HepG2 (cell line): ENCODE measurements around the gene CAPZA1. TPM values are rescaled to one million over a fixed set of nuclear protein-coding genes. Genes with fewer than 3 reads are reported as not detected.

Source experiments
- ATAC-seq: fragments of 200-7000 bp; cut with Tn5 transposase; 3 replicates; pipeline ENCODE4 v1.9.1; 2020; ENCODE audit warnings: mild to moderate bottlenecking, moderate library complexity
- BruUV-seq: library from RNA; stranded (reverse); fragments of 400-500 nt; replicated peaks from 2 replicates; lab custom pipeline; 2021; lab: Mats Ljungman, UMichigan
- CTCF ChIA-PET: fragments of 300-600 bp; formaldehyde crosslinking; extraction: SDS; loops from one replicate; lab custom pipeline; 2021; ENCODE audit warnings: low total read pairs, inconsistent platforms, low intra/inter-chr PET ratio; lab: Yijun Ruan, JAX
- POLR2A ChIA-PET: fragments of 350-600 bp; sonication (Branson Sonifier 250); formaldehyde crosslinking; loops from one replicate; lab custom pipeline; 2020; ENCODE audit warnings: antibody characterized with exemption, inconsistent platforms; lab: Yijun Ruan, JAX
- DNase-seq: peaks from one replicate; pipeline ENCODE4 v3.0.0-alpha.2; 2015; ENCODE audit warnings: low spot score
- FAIRE-seq: peaks from 3 replicates; lab custom pipeline; 2011; peaks lifted over from hg19 to GRCh38; lab: Jason Lieb, UNC
- H2AFZ ChIP-seq: one replicate; pipeline ENCODE4 v1.6.1; 2011; ENCODE audit warnings: low read length, inconsistent platforms
- H3K27ac ChIP-seq: fragments of 300-600 bp; 3 replicates; pipeline ENCODE4 v1.8.0; 2011; ENCODE audit warnings: mixed run types, mild to moderate bottlenecking, mixed read lengths, low read length, inconsistent platforms; ENCODE audit not compliant: insufficient read depth; ENCODE audit errors: extremely low read length
- H3K27me3 ChIP-seq, 2 experiments: fragments of 200-600 bp in 1 of 2; 2 replicates in 1 of 2; 3 replicates in 1 of 2; pipeline versions ENCODE4 v1.6.0 to v1.8.0; 2011; ENCODE audit warnings: low read length in 2 of 2, mild to moderate bottlenecking in 2 of 2, moderate library complexity in 2 of 2, inconsistent platforms in 1 of 2; ENCODE audit not compliant: insufficient read depth in 2 of 2, control insufficient read depth in 1 of 2
- H3K36me3 ChIP-seq, 2 experiments: fragments of 200-600 bp in 1 of 2; replicated peaks in 1 of 2; 2 replicates in 1 of 2; 3 replicates in 1 of 2; pipeline versions ENCODE4 v1.5.1 to v1.8.0; 2011; ENCODE audit warnings: low read length in 2 of 2, inconsistent platforms in 1 of 2; ENCODE audit not compliant: insufficient read depth in 2 of 2, control insufficient read depth in 1 of 2
- H3K4me1 ChIP-seq: 2 replicates; pipeline ENCODE4 v1.5.1; 2012; ENCODE audit warnings: low read length, inconsistent platforms; ENCODE audit not compliant: insufficient read depth
- H3K4me2 ChIP-seq: 2 replicates; pipeline ENCODE4 v1.6.0; 2011; ENCODE audit warnings: low read depth, low read length, inconsistent platforms
- H3K4me3 ChIP-seq, 3 experiments: fragments of 200-600 bp in 1 of 3; sonication (generic), shearing (Covaris generic) in 1 of 3; replicated peaks in 1 of 3; 2 replicates each; pipeline ENCODE4 v1.5.1; 2011 to 2016; ENCODE audit warnings: low read length in 3 of 3, inconsistent platforms in 2 of 3, low read depth in 2 of 3, mild to moderate bottlenecking in 2 of 3, control low read depth in 1 of 3, mixed read lengths in 1 of 3; ENCODE audit not compliant: insufficient read depth in 1 of 3
- H3K79me2 ChIP-seq: one replicate; pipeline ENCODE4 v1.6.1; 2011; ENCODE audit warnings: low read length, inconsistent platforms; ENCODE audit not compliant: insufficient read depth
- H3K9ac ChIP-seq: 2 replicates; pipeline ENCODE4 v1.6.0; 2011; ENCODE audit warnings: mild to moderate bottlenecking, low read depth, low read length, inconsistent platforms; ENCODE audit not compliant: insufficient read depth
- H3K9me3 ChIP-seq: 2 replicates; pipeline ENCODE4 v1.5.1; 2012; ENCODE audit warnings: mild to moderate bottlenecking, low read length
- H4K20me1 ChIP-seq: 2 replicates; pipeline ENCODE4 v1.6.0; 2011; ENCODE audit warnings: inconsistent platforms, mild to moderate bottlenecking, low read length, moderate library complexity; ENCODE audit not compliant: insufficient read depth
- CHCHD3 ChIP-seq: sonication (generic); formaldehyde crosslinking; IDR thresholded peaks from 2 replicates; pipeline ENCODE4 v1.8.0; 2022; ENCODE audit warnings: mild to moderate bottlenecking, missing genetic modification reagents, moderate library complexity
- HMGA1 ChIP-seq: sonication (generic); formaldehyde crosslinking; conservative IDR thresholded peaks from 2 replicates; pipeline ENCODE4 v1.4.0; 2020; ENCODE audit warnings: missing genetic modification reagents
- ISL2 ChIP-seq: sonication (generic); formaldehyde crosslinking; IDR thresholded peaks from 2 replicates; pipeline ENCODE4 v1.5.0; 2020; ENCODE audit warnings: missing genetic modification reagents
- NR0B2 ChIP-seq: sonication (generic); formaldehyde crosslinking; IDR thresholded peaks from 2 replicates; pipeline ENCODE4 v1.4.0; 2020; ENCODE audit warnings: mild to moderate bottlenecking, missing genetic modification reagents
- NRL ChIP-seq: sonication (generic); formaldehyde crosslinking; IDR thresholded peaks from 2 replicates; pipeline ENCODE4 v1.5.0; 2020; ENCODE audit warnings: missing genetic modification reagents, mild to moderate bottlenecking, moderate library complexity, borderline replicate concordance
- PRDM10 ChIP-seq: sonication (generic); formaldehyde crosslinking; IDR thresholded peaks from 2 replicates; pipeline ENCODE4 v1.4.0; 2020; ENCODE audit warnings: low read depth, missing genetic modification reagents
- SIN3A ChIP-seq: IDR thresholded peaks from 2 replicates; pipeline ENCODE4 v1.6.1; 2011; ENCODE audit warnings: low read depth, mild to moderate bottlenecking, control low read depth, low read length, borderline replicate concordance
- ZFP1 ChIP-seq: IDR thresholded peaks from 2 replicates; pipeline ENCODE4 v1.6.1; 2016
- ZNF572 ChIP-seq: sonication (generic); formaldehyde crosslinking; IDR thresholded peaks from 2 replicates; pipeline ENCODE4 v1.5.1; 2020; ENCODE audit warnings: mild to moderate bottlenecking, missing genetic modification reagents
- ZNF598 ChIP-seq: sonication (generic); formaldehyde crosslinking; IDR thresholded peaks from 2 replicates; pipeline ENCODE4 v1.5.1; 2020; ENCODE audit warnings: mild to moderate bottlenecking, missing genetic modification reagents, borderline replicate concordance
- ZNF780A ChIP-seq: sonication (generic); formaldehyde crosslinking; IDR thresholded peaks from 2 replicates; pipeline ENCODE4 v1.8.0; 2022; ENCODE audit warnings: mild to moderate bottlenecking, missing genetic modification reagents, moderate library complexity
- ZNF788 ChIP-seq: sonication (generic); formaldehyde crosslinking; IDR thresholded peaks from 2 replicates; pipeline ENCODE4 v1.5.0; 2020; ENCODE audit warnings: mild to moderate bottlenecking, missing genetic modification reagents, borderline replicate concordance
- WGBS: methylation state at CpG from one replicate; pipeline ENCODE4 v1.1.6; 2017; ENCODE audit warnings: low lambda C conversion rate; 5-methylcytosine and 5-hydroxymethylcytosine counted together
- in situ Hi-C: cut with HindIII; loops from 2 replicates; pipeline ENCODE4 v1.10.0; 2017; ENCODE audit warnings: low pct_unique_long_range_greater_than_20kb; ENCODE audit not compliant: extremely low pct_ligation_motif_present
- intact Hi-C: fragments of 100-400 bp; cut with micrococcal nuclease; formaldehyde crosslinking; loops from one replicate; pipeline ENCODE4 v1.10.0; 2022; ENCODE audit not compliant: unreplicated experiment
- polyA plus RNA-seq, 8 experiments: library from polyadenylated mRNA; depleted of rRNA in 3 of 8; stranded (reverse) in 7 of 8; unstranded in 1 of 8; fragments of >200 nt; fragmentation: Illumina TruSeq in 4 of 8; extraction: Trizol in 4 of 8; gene quantifications; 2 replicates each; pipeline versions ENCODE4 v1.2.1 to v1.2.3, GENCODE V29; 2011 to 2016; ENCODE audit warnings: low read depth in 4 of 8, missing spikeins in 1 of 8, mixed read lengths in 1 of 8; ENCODE audit not compliant: insufficient read depth in 1 of 8
- total RNA-seq, 5 experiments: library from RNA; depleted of rRNA; stranded (reverse); fragments of >200 nt; fragmentation: Illumina TruSeq; extraction: Trizol; gene quantifications; 2 replicates each; pipeline ENCODE4 v1.2.3, GENCODE V29; 2016; ENCODE audit warnings: low read depth in 1 of 5

CAPZA1 gene
- total and polyA plus RNA-seq, 2 of the 13 experiments (the other 11 are each of a cell fraction or from before 2014, with no cell fraction given) = 67.0 to 117 TPM

- in situ Hi-C loops (no loop called here), intact Hi-C loops (no loop called here)
- ATAC-seq (no peak), FAIRE-seq (no peak), DNase-seq (no peak)
- H3K4me1 ChIP-seq = no peaks in the 10 kb centered on the region
- TF ChIP-seq ZNF788 (CRISPR knock-in tag) (no peak), PRDM10 (CRISPR knock-in tag) (no peak), NR0B2 (no peak), SIN3A (no peak), ZFP1 (CRISPR knock-in tag) (no peak), CHCHD3 (CRISPR knock-in tag) (no peak), ZNF598 (CRISPR knock-in tag) (no peak), NRL (no peak), ZNF780A (no peak), ISL2 (CRISPR knock-in tag) (no peak), HMGA1 (CRISPR knock-in tag) (no peak), ZNF572 (CRISPR knock-in tag) (no peak)
- no peak overlapping the region for H3K4me2 ChIP-seq
- ChIA-PET CTCF (no interaction called here), POLR2A (no interaction called here)
- H4K20me1 ChIP-seq = no peaks in the 10 kb centered on the region
- no peak overlapping the region for H3K9ac ChIP-seq
- no peak overlapping the region for H2AFZ ChIP-seq
- no peak overlapping the region for H3K27ac ChIP-seq
- H3K36me3 ChIP-seq = peaks cover 3 to 23% of the 10 kb centered on the region in 2 experiments; a peak in 3 of 5 replicates
- no TSS peak for BruUV-seq
- no peaks in the 10 kb centered on the region for H3K9me3 ChIP-seq
- H3K27me3 ChIP-seq = no peaks in the 10 kb centered on the region
- no peak overlapping the region for H3K4me3 ChIP-seq
- 90% methylated on average over 5 of the region's 5 CpGs for WGBS
- H3K79me2 ChIP-seq = no peaks in the 10 kb centered on the region
These were observed 39.7 kb upstream of the CAPZA1 start for GRCh38 chr1:112579801-112580510.
